K562 (cell line): ENCODE results near the gene SLC40A1. TPM values are rescaled to one million over a fixed set of nuclear protein-coding genes. Genes with fewer than 3 reads are reported as not detected.

Experiments
- ATAC-seq: fragments of 200-7000 bp; cut with Tn5 transposase; 3 replicates; pipeline ENCODE4 v1.9.1; 2020; ENCODE audit warnings: moderate library complexity
- BruUV-seq: library from RNA; stranded (reverse); fragments of 400-500 nt; replicated peaks from 2 replicates; lab custom pipeline; 2021; lab: Mats Ljungman, UMichigan
- CTCF ChIA-PET: fragments of 300-600 bp; formaldehyde crosslinking; extraction: SDS; loops from one replicate; lab custom pipeline; 2021; ENCODE audit warnings: low intra/inter-chr PET ratio; lab: Yijun Ruan, JAX
- POLR2A ChIA-PET: fragments of 300-600, 350-650 bp; sonication (Branson Sonifier 250); formaldehyde crosslinking; extraction: SDS; loops from one replicate; lab custom pipeline; 2021; ENCODE audit warnings: antibody characterized with exemption, inconsistent platforms; lab: Yijun Ruan, JAX
- DNase-seq, 4 experiments: peaks; one replicate each; pipeline versions ENCODE4 v3.0.0 to v3.0.0-alpha.2; 2011 to 2018; ENCODE audit warnings: low spot score in 3 of 4, mixed read lengths in 3 of 4; ENCODE audit errors: extremely low read depth in 1 of 4
- FAIRE-seq: peaks from 2 replicates; lab custom pipeline; 2011; peaks lifted over from hg19 to GRCh38; lab: Jason Lieb, UNC
- H2AFZ ChIP-seq: 2 replicates; pipeline ENCODE4 v1.6.0; 2011; ENCODE audit warnings: low read depth, low read length, control low read depth, inconsistent platforms
- H3K27ac ChIP-seq: fragments of 200-600 bp; 3 replicates; pipeline ENCODE4 v1.8.0; 2011; ENCODE audit warnings: low read depth, mild to moderate bottlenecking, control low read depth, inconsistent platforms, low read length, moderate library complexity, mixed read lengths; ENCODE audit errors: extremely low read depth
- H3K27me3 ChIP-seq, 2 experiments: fragments of 300-600 bp in 1 of 2; 2 replicates in 1 of 2; 3 replicates in 1 of 2; pipeline versions ENCODE4 v1.6.0 to v1.8.0; 2011; ENCODE audit warnings: inconsistent platforms in 2 of 2, low read length in 2 of 2, mild to moderate bottlenecking in 1 of 2, mixed read lengths in 1 of 2, moderate library complexity in 1 of 2; ENCODE audit not compliant: control insufficient read depth in 2 of 2, insufficient read depth in 2 of 2
- H3K36me3 ChIP-seq: fragments of 300-600 bp; 3 replicates; pipeline ENCODE4 v1.8.0; 2011; ENCODE audit warnings: mild to moderate bottlenecking, low read length, inconsistent platforms; ENCODE audit not compliant: control insufficient read depth, insufficient read depth
- H3K4me1 ChIP-seq, 2 experiments: fragments of 200-600 bp in 1 of 2; replicated peaks in 1 of 2; 2 replicates in 1 of 2; 3 replicates in 1 of 2; pipeline versions ENCODE4 v1.5.1 to v1.8.0; 2011; ENCODE audit warnings: inconsistent platforms in 2 of 2, low read length in 2 of 2, mild to moderate bottlenecking in 1 of 2, mixed read lengths in 1 of 2, moderate library complexity in 1 of 2; ENCODE audit not compliant: control insufficient read depth in 2 of 2, insufficient read depth in 2 of 2
- H3K4me2 ChIP-seq: 2 replicates; pipeline ENCODE4 v1.6.1; 2011; ENCODE audit warnings: low read length, control low read depth, inconsistent platforms, mixed read lengths; ENCODE audit not compliant: insufficient read depth
- H3K4me3 ChIP-seq: fragments of 200-600 bp; sonication (generic), shearing (Covaris generic); 2 replicates; pipeline ENCODE4 v1.5.1; 2016; ENCODE audit warnings: control low read depth, inconsistent platforms
- H3K79me2 ChIP-seq: fragments of 200-600 bp; 3 replicates; pipeline ENCODE4 v1.8.0; 2011; ENCODE audit warnings: low read length, inconsistent platforms; ENCODE audit not compliant: control insufficient read depth, insufficient read depth
- H3K9ac ChIP-seq, 2 experiments: 2 replicates each; pipeline versions ENCODE4 v1.6.0 to v1.6.1; 2011; ENCODE audit warnings: low read depth in 2 of 2, low read length in 2 of 2, control low read depth in 1 of 2, inconsistent platforms in 1 of 2, mild to moderate bottlenecking in 1 of 2, mixed read lengths in 1 of 2; ENCODE audit not compliant: insufficient read depth in 1 of 2
- H3K9me1 ChIP-seq: one replicate; pipeline ENCODE4 v1.6.0; 2011; ENCODE audit warnings: inconsistent platforms, mild to moderate bottlenecking, low read length, moderate library complexity; ENCODE audit not compliant: control insufficient read depth, insufficient read depth
- H3K9me3 ChIP-seq: replicated peaks from 2 replicates; pipeline ENCODE4 v1.5.1; 2011; ENCODE audit warnings: low read depth, low read length, inconsistent platforms; ENCODE audit not compliant: control insufficient read depth, insufficient read depth
- H4K20me1 ChIP-seq: replicated peaks from 2 replicates; pipeline ENCODE4 v1.6.1; 2011; ENCODE audit warnings: low read length, inconsistent platforms, mixed read lengths; ENCODE audit not compliant: control insufficient read depth, insufficient read depth
- C11orf30 ChIP-seq: fragments of 450-650 bp; IDR thresholded peaks from 2 replicates; pipeline ENCODE4 v1.6.1; 2016; ENCODE audit warnings: low read depth, mild to moderate bottlenecking
- CREB3L1 ChIP-seq: fragments of 450-650 bp; IDR thresholded peaks from 2 replicates; pipeline ENCODE4 v1.6.1; 2014; ENCODE audit warnings: low read depth, mild to moderate bottlenecking, moderate library complexity, borderline replicate concordance
- CREBBP ChIP-seq: IDR thresholded peaks from one replicate; pipeline ENCODE4 v1.6.1; 2012; ENCODE audit warnings: low read depth, mild to moderate bottlenecking, control low read depth, inconsistent platforms, low read length
- DACH1 ChIP-seq: fragments of 450-650 bp; IDR thresholded peaks from 2 replicates; pipeline ENCODE4 v1.6.1; 2018; ENCODE audit not compliant: partially characterized antibody
- ELF4 ChIP-seq: fragments of 450-650 bp; formaldehyde crosslinking; IDR thresholded peaks from 2 replicates; pipeline ENCODE4 v1.4.0; 2022; ENCODE audit warnings: missing genetic modification characterization
- ERF ChIP-seq: fragments of 450-650 bp; formaldehyde crosslinking; IDR thresholded peaks from 2 replicates; pipeline ENCODE4 v1.4.0; 2020; ENCODE audit warnings: mild to moderate bottlenecking, mixed read lengths
- ESRRA ChIP-seq: fragments of 450-650 bp; IDR thresholded peaks from 2 replicates; pipeline ENCODE4 v1.6.1; 2014; ENCODE audit warnings: low read depth, mild to moderate bottlenecking, moderate library complexity, borderline replicate concordance
- FOSL1 ChIP-seq: fragments of 200-800 bp; sonication (Bioruptor generic); conservative IDR thresholded peaks from 2 replicates; pipeline ENCODE4 v1.6.1; 2016; ENCODE audit warnings: missing genetic modification characterization, missing compliant biosample characterization
- HMBOX1 ChIP-seq: sonication (generic); IDR thresholded peaks from 2 replicates; pipeline ENCODE4 v1.6.1; 2016
- RBM39 ChIP-seq: fragments of 200-400 bp; formaldehyde crosslinking; optimal IDR thresholded peaks from 2 replicates; pipeline ENCODE3; 2018; ENCODE audit warnings: low read depth, low read length
- SMAD3 ChIP-seq: fragments of 450-650 bp; formaldehyde crosslinking; conservative IDR thresholded peaks from 2 replicates; pipeline ENCODE4 v1.4.0; 2020; ENCODE audit warnings: mild to moderate bottlenecking
- UBTF ChIP-seq, 2 experiments: IDR thresholded peaks; 2 replicates each; pipeline ENCODE4 v1.6.1; 2012; ENCODE audit warnings: improper control_type of control experiment in 2 of 2, low read depth in 2 of 2, low read length in 2 of 2, borderline replicate concordance in 1 of 2
- ZC3H11A ChIP-seq: IDR thresholded peaks from 2 replicates; pipeline ENCODE4 v1.6.1; 2012; ENCODE audit warnings: low read depth, low read length, improper control_type of control experiment
- ZNF124 ChIP-seq: sonication (generic); formaldehyde crosslinking; IDR thresholded peaks from 2 replicates; pipeline ENCODE4 v1.8.1; 2022; ENCODE audit warnings: missing genetic modification reagents
- ZNF668 ChIP-seq: fragments of 250-450 bp; sonication (Bioruptor Pico); IDR thresholded peaks from 2 replicates; pipeline ENCODE4 v1.8.0; 2022; ENCODE audit warnings: mild to moderate bottlenecking, inconsistent platforms
- WGBS: fragments of 100-300 bp; shearing (Covaris generic); methylation state at CpG from one replicate; pipeline ENCODE4 v1.1.6; 2016; ENCODE audit warnings: low coverage, mixed read lengths; ENCODE audit not compliant: insufficient coverage; ENCODE audit errors: missing lambda C conversion rate; 5-methylcytosine and 5-hydroxymethylcytosine counted together
- in situ Hi-C: fragments of 300-500 bp; cut with MboI; formaldehyde crosslinking; loops from 4 replicates; pipeline ENCODE4 v1.15.0; 2018; ENCODE audit warnings: inconsistent platforms, mixed read lengths
- intact Hi-C: fragments of 100-400 bp; cut with micrococcal nuclease; formaldehyde crosslinking; loops from 2 replicates; pipeline ENCODE4 v1.14.2; 2022
- polyA plus RNA-seq, 8 experiments: library from polyadenylated mRNA; depleted of rRNA in 4 of 8; stranded (reverse) in 5 of 8; unstranded in 3 of 8; fragments of >200 nt; fragmentation: Nextera tagmentation in 2 of 8; fragmentation: Illumina TruSeq in 1 of 8; extraction: Ambion mirVana in 2 of 8; extraction: Trizol in 1 of 8; gene quantifications; 2 replicates each; pipeline versions ENCODE4 v1.2.1 to v1.2.3, GENCODE V29; 2011 to 2014; ENCODE audit warnings: inconsistent platforms in 1 of 8, missing spikeins in 1 of 8
- total RNA-seq, 7 experiments: library from RNA; depleted of rRNA in 6 of 7; stranded (reverse); fragments of >200 nt in 6 of 7; fragmentation: Illumina TruSeq in 2 of 7; extraction: Trizol in 2 of 7; gene quantifications; 2 replicates each; pipeline versions ENCODE4 v1.2.1 to v1.2.3, GENCODE V29; 2011 to 2021; ENCODE audit warnings: low replicate concordance in 1 of 7

The SLC40A1 gene
- total and polyA plus RNA-seq, 9 of the 15 experiments (the other 6 are each of a cell fraction or from before 2014, with no cell fraction given), result 42.2 to 95.9 (median 54.9) TPM

GRCh38 chr2:189610700-189611099 lies 30.1 kb upstream of the SLC40A1 start (continued):
- TF ChIP-seq ERF (CRISPR knock-in tag) (no peak), C11orf30 (no peak), SMAD3 (CRISPR knock-in tag) (no peak), CREBBP (no peak), ZC3H11A (no peak), ZNF124 (CRISPR knock-in tag) (no peak), ESRRA (no peak)

GRCh38 chr2:189609853-189610252 lies 29.3 kb upstream of the SLC40A1 start:
- POLR2A ChIA-PET, result no interaction called here
- no peak for TF ChIP-seq CREB3L1
- 0 out of 2 replicates have a peak, but pooled peaks have one; percentile 17 for TF ChIP-seq HMBOX1
- no peak for TF ChIP-seq RBM39
- no peak for TF ChIP-seq UBTF (IDR thresholded peaks at IDR 0.05; ENCODE audit: borderline replicate concordance in 1 of 2, low read depth in 2 of 2, low read length in 2 of 2)
- no peak for TF ChIP-seq FOSL1 (tag)
- no peak for TF ChIP-seq DACH1
- TF ChIP-seq CREBBP, result no peak
- no peak for TF ChIP-seq ZNF668 (CRISPR knock-in tag)
- TF ChIP-seq ELF4 (CRISPR knock-in tag), result no peak
- TF ChIP-seq, all 486 proteins: peak for 1
- Histone ChIP-seq H2AFZ (peak overlapping the region; percentile 35; the same call in 1 of the 2 replicates), H3K9ac (no peak overlapping the region), H3K4me1 (peaks cover 7 to 65% of the 10 kb centered on the region in 2 experiments), H3K27ac (no peak overlapping the region; the same call in 2 of the 3 replicates), H3K79me2 (no peaks in the 10 kb centered on the region), H3K27me3 (no peaks in the 10 kb centered on the region), H3K4me3 (no peak overlapping the region), H3K9me1 (no peaks in the 10 kb centered on the region), H3K36me3 (no peaks in the 10 kb centered on the region; the same call in 2 of the 3 replicates), H4K20me1 (no peaks in the 10 kb centered on the region), H3K9me3 (no peaks in the 10 kb centered on the region), H3K4me2 (no peak overlapping the region)
- WGBS, result 100% methylated on average over 1 of the region's 1 CpG
- BruUV-seq, result no TSS peak
- no peak for FAIRE-seq
- in situ Hi-C loops (no loop called here), intact Hi-C loops (no loop called here)
- DNase-seq, result no peak
- CTCF ChIA-PET, result no interaction called here
- ATAC-seq, result no peak
